ENCODE measurements around the gene OPN4.

The OPN4 gene

GRCh38 chr10:86662186-86663045 lies 8.1 kb downstream of the OPN4 start:
- Mint-ChIP-seq H3K4me3 (no peak overlapping the region), H3K27me3 (ENCODE audit: low read depth, poor library complexity) (peaks cover 16% of the 10 kb centered on the region), H3K4me1 (peaks cover 49% of the 10 kb centered on the region), H3K27ac (no peak overlapping the region), H3K36me3 (ENCODE audit: low read depth) (no peaks in the 10 kb centered on the region), H3K9me3 (no peaks in the 10 kb centered on the region)
- TF ChIP-seq CTCF (IDR thresholded peaks at IDR 0.05), result no peak
- no peak for DNase-seq

GRCh38 chr10:86663046-86663345 lies 8.6 kb downstream of the OPN4 start:
- H3K36me3 Mint-ChIP-seq (ENCODE audit: low read depth), result no peaks in the 10 kb centered on the region
- H3K27me3 Mint-ChIP-seq (ENCODE audit: low read depth, poor library complexity), result peaks cover 12% of the 10 kb centered on the region
- TF ChIP-seq CTCF (IDR thresholded peaks at IDR 0.05), result no peak
- H3K9me3 Mint-ChIP-seq, result no peaks in the 10 kb centered on the region
- H3K27ac Mint-ChIP-seq, result no peak overlapping the region
- peaks cover 50% of the 10 kb centered on the region for H3K4me1 Mint-ChIP-seq
- H3K4me3 Mint-ChIP-seq, result no peak overlapping the region
- no peak for DNase-seq

- Mint-ChIP-seq H3K27me3 (ENCODE audit: low read depth, poor library complexity) (peaks cover 12% of the 10 kb centered on the region), H3K4me3 (no peak overlapping the region), H3K27ac (no peak overlapping the region), H3K4me1 (peaks cover 57% of the 10 kb centered on the region), H3K9me3 (no peaks in the 10 kb centered on the region), H3K36me3 (ENCODE audit: low read depth) (no peaks in the 10 kb centered on the region)
- TF ChIP-seq CTCF (IDR thresholded peaks at IDR 0.05), result no peak
- no peak for DNase-seq
Measured at GRCh38 chr10:86663576-86664339, 9.4 kb downstream of the OPN4 start.

GRCh38 chr10:86664341-86665217 lies 10.2 kb downstream of the OPN4 start:
- Mint-ChIP-seq H3K27ac (peak overlapping the region; percentile 50), H3K36me3 (ENCODE audit: low read depth) (no peaks in the 10 kb centered on the region), H3K4me1 (peaks cover 65% of the 10 kb centered on the region), H3K4me3 (no peak overlapping the region), H3K27me3 (ENCODE audit: low read depth, poor library complexity) (peaks cover 6% of the 10 kb centered on the region), H3K9me3 (no peaks in the 10 kb centered on the region)
- DNase-seq, result no peak
- TF ChIP-seq CTCF (IDR thresholded peaks at IDR 0.05), result no peak

- peak overlapping the region; percentile 50 for H3K27ac Mint-ChIP-seq
- peaks cover 72% of the 10 kb centered on the region for H3K4me1 Mint-ChIP-seq
- no peaks in the 10 kb centered on the region for H3K36me3 Mint-ChIP-seq (ENCODE audit: low read depth)
- DNase-seq, result no peak
- no peaks in the 10 kb centered on the region for H3K9me3 Mint-ChIP-seq
- H3K27me3 Mint-ChIP-seq (ENCODE audit: low read depth, poor library complexity), result peaks cover 6% of the 10 kb centered on the region
- no peak for TF ChIP-seq CTCF (IDR thresholded peaks at IDR 0.05)
- H3K4me3 Mint-ChIP-seq, result no peak overlapping the region
Measured at GRCh38 chr10:86665218-86665607, 10.9 kb downstream of the OPN4 start.
